ENCODE results near the gene POLN.

The POLN gene
- total RNA-seq: 0.21 to 0.39 (median 0.38) reads per million in 3 experiments

DNA sequence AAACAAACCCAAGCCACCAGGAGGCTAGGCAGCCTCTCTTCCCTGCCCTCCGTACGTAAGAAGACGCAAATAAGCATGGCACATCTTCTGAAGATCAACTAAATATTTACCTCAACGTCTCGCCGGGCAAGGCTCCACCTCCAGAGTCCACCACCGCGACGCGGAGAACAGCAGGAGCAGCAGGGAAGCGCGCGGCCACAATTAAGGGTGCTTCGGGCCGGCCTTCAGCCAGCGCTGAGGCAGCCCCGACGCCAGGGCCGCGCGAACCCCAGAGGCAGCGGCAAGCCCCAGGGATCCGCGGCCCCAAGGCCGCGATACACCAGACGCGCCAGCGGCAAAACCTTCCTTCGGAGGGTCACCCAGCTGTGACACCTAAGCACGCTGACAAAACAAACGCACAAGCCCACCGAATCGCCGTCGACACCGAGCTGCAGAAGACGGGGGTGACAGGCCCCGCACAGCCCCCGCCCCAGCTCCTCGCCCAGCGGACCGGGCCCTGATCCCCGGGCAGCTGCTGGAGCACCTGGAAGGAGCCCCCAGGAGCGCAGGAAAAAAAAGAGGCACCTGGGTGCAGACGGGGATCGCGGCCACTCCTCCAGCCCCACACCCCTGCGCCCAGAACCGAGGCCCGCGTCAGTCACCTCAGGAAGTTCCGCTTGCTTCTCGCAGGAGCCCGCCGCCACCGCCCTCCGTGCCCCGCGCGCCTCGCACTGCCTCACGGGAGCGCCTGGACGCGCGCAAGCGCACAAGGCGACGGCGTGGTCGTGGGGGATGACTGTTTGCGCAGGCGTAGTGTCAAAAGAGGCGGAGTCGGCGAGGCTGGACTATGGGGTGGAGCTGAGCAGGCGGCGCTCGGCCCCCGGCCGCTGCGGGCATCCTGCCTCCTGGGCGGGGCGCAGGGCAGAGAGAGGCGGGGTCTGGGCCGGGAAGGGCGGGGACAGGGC, at the start of gene POLN, which contains the start of gene HAUS3:
TSS of gene POLN (minus strand) at position 712 of the 944 bp plus-strand sequence. CDS start 12,890 bp downstream, outside the sequence.
TSS of gene HAUS3 (minus strand) at position 712 of the 944 bp plus-strand sequence. CDS start 1,175 bp downstream, outside the sequence.
- DNase-seq: peak; percentile 100

- peak; percentile 88 for DNase-seq
Observed at GRCh38 chr4:2290974-2291704, 49.2 kb upstream of the POLN start.

- no peak for DNase-seq
Observed at GRCh38 chr4:2290488-2290887, 48.6 kb upstream of the POLN start.

DNA sequence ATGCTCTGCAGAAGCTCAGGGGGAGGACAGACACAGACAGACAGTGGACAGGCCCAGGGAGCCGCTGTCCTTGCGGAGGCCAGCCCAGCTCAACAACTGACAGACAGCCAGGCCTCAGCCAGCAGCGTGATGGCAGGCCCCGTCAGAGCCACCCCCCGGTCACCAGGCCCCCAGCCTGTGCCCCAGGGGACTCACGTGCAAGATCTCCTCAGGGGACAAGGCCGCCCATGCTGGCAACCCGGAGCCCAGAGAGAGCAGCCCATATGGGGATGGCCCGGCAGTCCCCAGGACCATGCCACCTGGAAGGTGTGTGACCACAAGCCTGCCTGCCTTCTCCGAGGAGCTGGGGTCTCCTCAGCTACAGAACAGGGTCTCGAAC, 48.0 kb upstream of the POLN start:
- DNase-seq: no peak

DNA sequence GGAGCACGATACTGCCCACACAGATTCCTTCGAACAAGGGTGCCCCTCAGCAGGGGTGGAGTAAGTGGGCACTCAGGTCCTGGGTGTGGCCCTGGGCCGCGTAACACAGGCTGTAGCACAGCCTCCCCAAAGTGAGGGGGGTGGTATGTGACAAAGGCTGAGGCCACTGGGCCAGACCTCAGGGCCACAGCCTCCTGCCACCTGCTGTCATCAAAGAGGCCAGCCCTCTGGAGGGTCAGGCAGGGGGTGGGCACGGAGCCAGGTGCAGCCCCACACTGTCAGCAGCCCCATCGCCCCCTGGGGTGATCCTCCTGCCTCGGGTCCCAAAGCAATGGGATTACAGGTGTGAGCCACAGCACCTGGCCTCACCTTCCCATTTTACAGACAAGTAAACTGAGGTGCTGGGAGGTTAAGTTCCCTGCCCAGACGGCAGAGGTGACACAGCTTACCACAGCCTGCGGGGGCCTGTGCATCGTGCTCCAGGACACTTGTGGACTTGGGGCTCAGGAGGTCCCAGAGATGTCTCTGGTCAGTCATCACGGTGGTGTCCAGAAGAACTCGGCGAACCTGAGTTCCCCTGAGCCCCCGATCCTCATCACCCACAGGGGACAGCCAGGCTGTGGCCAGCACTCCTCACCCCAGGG, 47.5 kb upstream of the POLN start:
- no peak for DNase-seq

- DNase-seq: no peak
Observed at GRCh38 chr4:2288051-2288541, 46.2 kb upstream of the POLN start.

GRCh38 chr4:2287594-2287915, 45.6 kb upstream of the POLN start:
- no peak for DNase-seq

DNA sequence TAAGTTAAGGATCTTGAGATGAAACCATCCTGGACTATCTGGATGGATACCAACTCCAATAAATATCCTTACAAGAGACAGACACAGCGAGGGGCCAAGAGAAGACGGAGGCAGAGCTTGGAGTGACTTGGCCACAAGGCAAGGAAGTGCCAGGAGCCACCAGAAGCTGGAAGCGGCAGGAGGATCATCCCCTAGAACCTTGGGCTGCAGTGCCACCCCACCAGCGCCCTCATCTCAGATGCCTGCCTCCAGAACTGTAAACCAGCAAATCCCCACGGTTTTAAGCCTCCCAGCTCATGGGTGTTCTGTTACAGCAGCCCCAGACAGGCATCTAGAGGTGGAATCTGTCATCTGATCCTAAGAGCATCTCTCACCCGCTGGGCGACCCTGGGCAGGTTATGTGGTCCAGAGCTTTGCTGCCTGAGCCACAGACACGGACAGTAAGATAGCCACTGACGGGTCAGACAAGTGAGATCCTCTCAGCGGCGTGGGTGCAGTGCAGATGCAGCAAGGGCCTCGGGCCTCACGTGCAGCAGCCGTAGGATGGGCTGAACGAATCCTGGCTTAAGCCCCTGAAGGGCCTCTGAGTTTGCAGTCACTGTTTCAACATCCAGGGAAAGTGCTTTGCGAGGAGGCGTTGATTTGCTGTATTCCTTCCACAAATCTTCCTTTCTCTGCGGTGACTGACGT, 45.1 kb upstream of the POLN start:
- DNase-seq: no peak

DNA sequence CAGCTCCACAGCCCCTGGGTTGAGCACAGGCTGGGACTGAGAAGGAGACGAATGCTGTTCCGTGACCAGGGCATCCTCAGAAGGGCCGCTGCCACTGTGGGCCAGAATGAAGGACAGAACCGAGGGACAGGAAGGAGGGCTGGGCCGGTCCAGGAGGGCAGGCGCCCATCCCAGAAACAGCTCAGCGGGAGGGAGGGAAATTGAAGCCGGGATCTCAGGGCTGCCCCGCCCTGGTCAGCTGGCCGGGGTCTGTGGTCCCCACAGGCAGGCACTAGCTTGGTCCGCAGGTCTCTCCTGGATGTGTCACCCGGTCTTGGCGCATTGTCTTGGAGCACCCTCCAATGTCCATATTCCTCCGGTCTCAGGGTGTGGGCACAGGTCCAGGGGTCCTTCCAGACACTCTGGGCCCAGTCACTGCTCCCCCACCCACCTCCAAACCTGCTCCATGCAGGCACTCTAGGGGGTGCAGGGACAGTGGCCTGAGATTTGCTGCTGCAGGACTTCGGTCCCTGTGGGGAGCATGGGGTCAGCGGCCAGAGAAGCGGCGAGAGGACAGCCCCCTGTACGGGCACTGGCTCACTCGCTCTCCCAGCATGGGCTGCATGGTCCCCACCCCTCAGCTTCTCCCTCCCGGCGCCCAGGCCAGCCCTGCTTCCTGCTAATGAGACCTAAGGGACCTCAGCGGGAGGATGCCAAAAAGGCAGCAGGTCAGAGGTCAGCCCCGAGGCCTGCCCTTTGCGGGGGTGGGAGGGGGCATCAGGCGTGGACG, 43.9 kb upstream of the POLN start:
- no peak for DNase-seq

GRCh38 chr4:2284934-2285612, 43.2 kb upstream of the POLN start:
- DNase-seq: no peak

DNA sequence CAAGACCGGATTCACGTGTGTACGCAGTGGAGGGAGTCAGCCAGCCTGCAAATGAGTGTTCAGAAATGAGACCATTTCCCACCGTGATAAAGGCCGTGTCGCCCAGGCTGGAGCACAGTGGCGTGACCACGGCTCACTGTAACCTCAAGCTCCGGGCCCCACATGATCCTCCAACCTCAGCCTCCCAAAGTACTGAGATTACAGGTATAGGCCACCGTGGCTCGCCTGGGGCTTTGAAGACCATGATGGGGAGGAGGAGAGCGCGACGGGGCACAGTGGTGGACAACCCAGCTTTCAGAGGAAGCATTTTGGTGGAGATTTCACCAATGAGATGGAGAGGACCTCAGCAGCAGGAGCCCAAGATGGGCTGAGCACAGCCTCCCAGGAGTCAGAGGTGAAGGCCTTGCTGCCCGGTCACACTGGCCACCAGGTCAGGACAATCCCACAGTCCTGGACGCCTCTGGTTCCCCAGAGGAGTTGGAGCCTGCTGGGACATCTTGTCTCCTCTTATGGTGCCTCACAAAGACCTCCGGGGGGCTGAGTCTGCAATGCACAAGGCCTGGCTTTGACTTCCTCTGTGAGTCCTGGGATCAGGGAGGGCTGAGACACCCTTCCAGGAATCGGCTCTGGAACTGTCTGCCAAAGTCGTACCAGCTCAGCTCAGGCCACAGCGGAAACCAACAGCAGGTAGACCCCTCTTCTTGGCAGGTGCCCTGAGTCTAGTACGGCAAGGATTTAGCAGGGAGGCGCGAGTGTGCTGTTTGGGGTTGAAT, 42.4 kb upstream of the POLN start:
- DNase-seq: no peak

DNA sequence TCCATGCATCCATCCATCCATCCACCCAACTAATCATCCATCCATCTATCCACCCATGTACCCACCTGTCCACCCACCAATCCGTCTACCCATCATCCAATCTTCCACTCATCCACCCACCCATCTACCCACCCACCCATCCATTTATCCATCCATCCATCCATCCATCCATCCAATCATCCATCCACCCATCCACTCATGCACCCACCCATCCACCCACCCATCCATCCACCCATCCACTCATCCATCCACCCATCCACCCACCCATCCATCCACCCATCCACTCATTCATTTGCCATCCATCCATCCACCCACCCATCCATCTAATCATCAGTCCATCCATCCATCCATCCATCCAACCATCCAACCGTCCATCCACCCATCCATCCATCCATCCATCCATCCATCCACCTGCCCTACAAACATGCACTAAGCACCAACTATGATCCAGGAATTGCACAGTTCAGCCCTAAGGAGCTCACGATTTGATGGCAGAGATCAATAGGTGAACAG, 41.3 kb upstream of the POLN start:
- DNase-seq: no peak

- peak; percentile 95 for DNase-seq
Observed at GRCh38 chr4:2281575-2282343, 39.8 kb upstream of the POLN start.

DNA sequence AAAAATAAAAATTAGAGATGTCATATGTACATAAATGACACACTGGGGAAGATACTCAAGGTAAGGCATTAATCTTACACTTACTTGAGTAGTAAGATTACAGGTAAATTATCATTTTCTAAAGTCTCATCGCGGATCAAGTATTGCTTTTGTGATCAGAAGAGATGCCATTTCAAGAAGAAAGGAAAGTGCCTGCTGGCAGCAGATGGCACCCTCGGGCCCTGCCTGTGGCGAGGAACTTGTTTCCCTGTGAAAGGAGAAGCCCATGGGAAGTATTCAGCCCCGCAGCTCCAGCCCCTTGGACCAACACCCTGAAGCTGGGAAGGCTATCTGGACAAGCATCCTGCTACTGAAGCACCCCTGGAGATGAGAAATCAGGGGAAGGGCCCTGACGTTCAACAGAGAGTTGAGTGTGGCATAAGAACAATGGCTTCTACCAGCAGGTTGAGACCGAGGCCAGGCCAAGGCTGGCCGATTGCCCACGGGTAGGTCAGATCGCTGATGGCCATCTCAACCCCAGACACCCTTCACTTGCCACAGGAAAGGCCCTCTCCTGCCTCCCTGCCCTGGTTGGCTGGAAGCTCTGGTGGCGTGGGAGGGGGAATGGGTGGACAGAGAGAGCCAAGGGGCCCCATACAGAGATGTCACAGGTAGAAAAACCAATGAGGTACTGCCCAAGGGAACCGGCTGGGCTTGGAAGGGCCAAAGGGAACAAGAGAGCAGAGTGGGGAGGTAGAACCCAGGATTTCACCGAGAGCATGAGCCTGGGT, 38.8 kb upstream of the POLN start:
- no peak for DNase-seq

DNA sequence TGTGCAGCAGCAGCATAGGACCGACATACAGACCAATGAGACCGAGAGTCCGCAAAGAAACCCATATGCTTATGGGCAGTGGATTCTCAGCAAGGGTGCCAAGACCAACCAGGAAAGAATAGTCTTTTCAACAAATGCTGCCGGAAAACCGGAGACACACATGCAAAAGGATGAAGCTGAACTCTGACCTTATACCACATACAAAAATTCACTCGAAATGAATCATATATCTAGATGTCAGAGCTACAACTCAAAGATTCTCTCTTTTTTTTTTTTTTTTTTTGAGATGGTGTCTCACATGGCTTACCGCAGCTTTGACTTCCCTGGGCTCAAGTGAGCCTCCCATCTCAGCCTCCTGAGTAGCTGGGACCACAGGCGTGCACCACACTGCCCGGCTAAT, 36.0 kb upstream of the POLN start:
- no peak for DNase-seq

GRCh38 chr4:2276581-2277325, 34.8 kb upstream of the POLN start:
- DNase-seq: no peak

GRCh38 chr4:2275546-2276251, 33.8 kb upstream of the POLN start:
- no peak for DNase-seq
